IMR-90 (cell line): Measurements from ENCODE around the gene VMAC. TPM values are rescaled to one million over a fixed set of nuclear protein-coding genes. Genes with fewer than 3 reads are reported as not detected.

Source experiments
- ATAC-seq: fragments of 200-7000 bp; cut with Tn5 transposase; 2 replicates; pipeline ENCODE4 v1.9.1; 2020; ENCODE audit warnings: low read depth, mild to moderate bottlenecking, moderate library complexity
- BruUV-seq: library from RNA; stranded (reverse); fragments of 400-500 nt; replicated peaks from 2 replicates; lab custom pipeline; 2021; lab: Mats Ljungman, UMichigan
- CTCF ChIA-PET: fragments of 300-600 bp; formaldehyde crosslinking; extraction: SDS; loops from one replicate; lab custom pipeline; 2021; ENCODE audit warnings: antibody characterized with exemption; lab: Yijun Ruan, JAX
- POLR2A ChIA-PET: fragments of 300-600 bp; sonication (Branson Sonifier 250); formaldehyde crosslinking; loops from one replicate; lab custom pipeline; 2022; ENCODE audit warnings: antibody characterized with exemption; ENCODE audit not compliant: unreplicated experiment; lab: Charles Lee
- DNase-seq: peaks from one replicate; pipeline ENCODE4 v3.0.0; 2013
- H2AFZ ChIP-seq: replicated peaks from 2 replicates; pipeline ENCODE3; 2013; ENCODE audit warnings: low read length, mild to moderate bottlenecking; ENCODE audit not compliant: poor library complexity
- H2AK5ac ChIP-seq: 2 replicates; pipeline ENCODE4 v1.6.1; 2013; ENCODE audit warnings: low read depth, low read length, inconsistent platforms
- H2AK9ac ChIP-seq: replicated peaks from 2 replicates; pipeline ENCODE3; 2013; ENCODE audit warnings: mild to moderate bottlenecking, low read depth, low read length, moderate library complexity; ENCODE audit not compliant: poor library complexity
- H2BK120ac ChIP-seq: 2 replicates; pipeline ENCODE4 v1.6.1; 2013; ENCODE audit warnings: low read depth, low read length, inconsistent platforms
- H2BK15ac ChIP-seq: 3 replicates; pipeline ENCODE4 v1.6.1; 2013; ENCODE audit warnings: low read depth, low read length, inconsistent platforms
- H2BK20ac ChIP-seq: 2 replicates; pipeline ENCODE4 v1.6.1; 2013; ENCODE audit warnings: low read depth, mild to moderate bottlenecking, inconsistent platforms, low read length, moderate library complexity
- H2BK5ac ChIP-seq: 2 replicates; pipeline ENCODE4 v1.6.1; 2013; ENCODE audit warnings: mild to moderate bottlenecking, low read depth, low read length, inconsistent platforms; ENCODE audit not compliant: poor library complexity, severe bottlenecking
- H3K14ac ChIP-seq: replicated peaks from 2 replicates; pipeline ENCODE4 v1.6.1; 2013; ENCODE audit warnings: low read depth, low read length, inconsistent platforms
- H3K18ac ChIP-seq: 2 replicates; pipeline ENCODE4 v1.6.1; 2013; ENCODE audit warnings: low read depth, low read length, control low read depth
- H3K23ac ChIP-seq: 2 replicates; pipeline ENCODE4 v1.6.1; 2013; ENCODE audit warnings: low read depth, low read length, inconsistent platforms
- H3K27ac ChIP-seq: 2 replicates; pipeline ENCODE4 v1.5.1; 2013; ENCODE audit warnings: mild to moderate bottlenecking, control low read depth, low read length; ENCODE audit not compliant: insufficient read depth
- H3K27me3 ChIP-seq: 2 replicates; pipeline ENCODE4 v1.6.1; 2013; ENCODE audit warnings: low read length; ENCODE audit not compliant: control insufficient read depth, insufficient read depth
- H3K36me3 ChIP-seq: 2 replicates; pipeline ENCODE4 v1.6.1; 2013; ENCODE audit warnings: low read length, mixed read lengths; ENCODE audit not compliant: control insufficient read depth, insufficient read depth
- H3K4ac ChIP-seq: 2 replicates; pipeline ENCODE4 v1.6.1; 2013; ENCODE audit warnings: low read depth, low read length, inconsistent platforms
- H3K4me1 ChIP-seq: 2 replicates; pipeline ENCODE4 v1.6.1; 2013; ENCODE audit warnings: low read length, mixed read lengths; ENCODE audit not compliant: control insufficient read depth, insufficient read depth
- H3K4me2 ChIP-seq: 2 replicates; pipeline ENCODE4 v1.6.1; 2013; ENCODE audit warnings: low read depth, mild to moderate bottlenecking, control low read depth, low read length, moderate library complexity
- H3K4me3 ChIP-seq: 2 replicates; pipeline ENCODE4 v1.5.1; 2013; ENCODE audit warnings: low read depth, mild to moderate bottlenecking, control low read depth, low read length, moderate library complexity; ENCODE audit not compliant: insufficient read depth
- H3K56ac ChIP-seq: 2 replicates; pipeline ENCODE4 v1.6.1; 2013; ENCODE audit warnings: low read length, inconsistent platforms; ENCODE audit not compliant: insufficient read depth; ENCODE audit errors: extremely low read depth
- H3K79me1 ChIP-seq, 2 experiments: 2 replicates each; pipeline ENCODE4 v1.6.1; 2013; ENCODE audit warnings: low read length in 2 of 2, inconsistent platforms in 1 of 2, low read depth in 1 of 2
- H3K9ac ChIP-seq: 2 replicates; pipeline ENCODE4 v1.6.1; 2013; ENCODE audit warnings: low read depth, low read length, control low read depth
- H3K9me1 ChIP-seq: 2 replicates; pipeline ENCODE4 v1.6.1; 2013; ENCODE audit warnings: low read length, inconsistent platforms; ENCODE audit not compliant: insufficient read depth
- H3K9me3 ChIP-seq: 2 replicates; pipeline ENCODE4 v1.6.1; 2013; ENCODE audit warnings: low read length; ENCODE audit not compliant: control insufficient read depth, insufficient read depth
- H4K20me1 ChIP-seq: 2 replicates; pipeline ENCODE4 v1.6.1; 2013; ENCODE audit warnings: low read length, inconsistent platforms; ENCODE audit not compliant: insufficient read depth
- H4K5ac ChIP-seq: 2 replicates; pipeline ENCODE4 v1.6.1; 2013; ENCODE audit warnings: mild to moderate bottlenecking, low read depth, low read length, control low read depth
- H4K8ac ChIP-seq, 2 experiments: 2 replicates each; pipeline ENCODE4 v1.6.1; 2013; ENCODE audit warnings: low read depth in 2 of 2, low read length in 2 of 2, control low read depth in 1 of 2, inconsistent platforms in 1 of 2
- H4K91ac ChIP-seq: 2 replicates; pipeline ENCODE4 v1.6.1; 2013; ENCODE audit warnings: low read depth, low read length, inconsistent platforms; ENCODE audit not compliant: insufficient read depth
- BHLHE40 ChIP-seq: fragments of 150-350 bp; IDR thresholded peaks from 2 replicates; pipeline ENCODE4 v1.6.1; 2016; ENCODE audit warnings: mild to moderate bottlenecking, low read depth, low read length
- FOS ChIP-seq: fragments of 150-350 bp; IDR thresholded peaks from 2 replicates; pipeline ENCODE4 v1.6.1; 2016; ENCODE audit warnings: low read depth, low read length
- MAZ ChIP-seq: IDR thresholded peaks from 2 replicates; pipeline ENCODE4 v1.6.1; 2012; ENCODE audit warnings: low read depth, mild to moderate bottlenecking, low read length, improper control_type of control experiment, moderate library complexity, borderline replicate concordance
- MXI1 ChIP-seq: IDR thresholded peaks from 2 replicates; pipeline ENCODE4 v1.6.1; 2012; ENCODE audit warnings: low read depth, mild to moderate bottlenecking, low read length, moderate library complexity, borderline replicate concordance
- RCOR1 ChIP-seq: IDR thresholded peaks from 2 replicates; pipeline ENCODE4 v1.6.1; 2012; ENCODE audit warnings: mild to moderate bottlenecking, low read length, improper control_type of control experiment; ENCODE audit not compliant: insufficient replicate concordance
- RFX5 ChIP-seq: IDR thresholded peaks from 2 replicates; pipeline ENCODE4 v1.8.0; 2012; ENCODE audit warnings: low read depth, mild to moderate bottlenecking, low read length, moderate library complexity
- WGBS, 2 experiments: methylation state at CpG; one replicate each; pipeline versions ENCODE4 v1.1.5 to v1.1.7; 2013; ENCODE audit warnings: missing lambda C conversion rate in 2 of 2; ENCODE audit not compliant: insufficient read length in 1 of 2; ENCODE audit errors: extremely low coverage in 2 of 2; 5-methylcytosine and 5-hydroxymethylcytosine counted together
- dilution Hi-C: fragments of 300-500 bp; cut with HindIII; formaldehyde crosslinking; loops from one replicate; pipeline ENCODE4 v1.14.3; 2018; ENCODE audit warnings: low sequenced_read_pairs; ENCODE audit not compliant: unreplicated experiment
- in situ Hi-C: fragments of 300-500 bp; cut with MboI; formaldehyde crosslinking; loops from 3 replicates; pipeline ENCODE4 v1.14.3; 2019; ENCODE audit warnings: low sequenced_read_pairs, inconsistent platforms, mixed read lengths
- intact Hi-C: fragments of 100-400 bp; cut with micrococcal nuclease; formaldehyde crosslinking; loops from 2 replicates; pipeline ENCODE4 v1.10.0; 2022
- polyA plus RNA-seq, 3 experiments: library from polyadenylated mRNA; depleted of rRNA; stranded (reverse); fragments of >200 nt; gene quantifications; 2 replicates each; pipeline ENCODE4 v1.2.3, GENCODE V29; 2012; ENCODE audit warnings: low replicate concordance in 1 of 3
- total RNA-seq: library from RNA; depleted of rRNA; stranded (reverse); fragments of >200 nt; gene quantifications from 2 replicates; pipeline ENCODE4 v1.2.3, GENCODE V29; 2012
- TF ChIP-seq, protein P1 (sequence below): conservative IDR thresholded peaks from 2 replicates; pipeline ENCODE4 v1.5.1; 2012; ENCODE audit warnings: mild to moderate bottlenecking, low read depth, low read length, improper control_type of control experiment

Gene VMAC
- total and polyA plus RNA-seq, 2 of the 4 experiments (the other 2 are of a cell fraction): 1.4 to 3.1 TPM

DNA sequence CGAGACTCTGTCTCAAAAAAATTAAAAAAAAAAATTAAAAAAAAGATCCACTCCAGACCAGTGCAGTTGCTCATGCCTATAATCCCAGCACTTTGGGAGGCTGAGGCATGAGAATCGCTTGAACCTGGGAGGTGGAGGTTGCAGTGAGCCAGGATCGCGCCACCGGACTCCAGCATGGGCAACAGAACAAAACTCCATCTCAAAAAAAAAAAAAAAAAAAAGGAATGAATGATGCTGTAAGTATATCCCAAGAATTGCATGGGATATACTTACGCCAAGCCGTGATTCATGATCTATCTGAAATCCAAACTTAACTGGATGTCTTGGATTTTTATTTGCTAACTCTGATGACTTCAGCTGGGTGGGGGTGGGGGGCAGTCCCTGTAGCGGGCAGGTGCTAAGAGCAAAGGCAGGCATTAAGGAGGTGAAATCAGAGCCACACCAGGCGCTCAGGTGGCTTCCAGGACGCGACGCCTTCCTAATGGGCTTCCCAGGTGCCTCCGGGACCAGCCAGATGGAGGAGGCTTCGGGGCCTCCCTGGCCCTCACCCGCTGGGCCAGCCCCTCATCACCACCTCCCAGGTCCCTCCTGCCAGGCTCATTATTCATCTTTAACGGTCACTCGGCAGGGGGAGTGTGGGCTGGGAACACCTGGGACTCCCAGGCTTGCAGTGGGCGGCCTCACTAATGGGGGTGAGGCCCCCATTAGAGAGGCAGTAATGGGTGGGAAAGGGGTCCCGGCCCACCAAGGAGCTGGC is 23.0 kb upstream of the VMAC start (continued):
- TF ChIP-seq RFX5: no peak

- CTCF ChIA-PET: interaction anchor here (0.5 kb wide), 1 partner anchor 62 kb away, joined by 3 read pairs; no protein-coding TSS in a partner anchor
- POLR2A ChIA-PET: no interaction called here
- H2BK15ac ChIP-seq: peak overlapping the region; percentile 12; the same call in 2 of the 3 replicates
- H3K27ac ChIP-seq: no peak overlapping the region
- no peak overlapping the region for H2AK9ac ChIP-seq
- peak overlapping the region; percentile 56 for H2AFZ ChIP-seq
- 0 out of 2 replicates have a peak overlapping the region, but pooled peaks have one; percentile 15 for H3K14ac ChIP-seq
- 33% methylated on average over 1 of the region's 9 CpGs; no CpG with 5 or more reads in 1 of the 2 experiments for WGBS, 2 experiments
- no peak overlapping the region for H3K4me3 ChIP-seq
- peak overlapping the region; percentile 16 for H2BK120ac ChIP-seq
- H3K4me1 ChIP-seq: peaks cover 13% of the 10 kb centered on the region
- in situ Hi-C loops (no loop called here), dilution Hi-C loops (no loop called here), intact Hi-C loops (no loop called here)
- no peaks in the 10 kb centered on the region for H3K27me3 ChIP-seq
- H3K9ac ChIP-seq: no peak overlapping the region
- no peak overlapping the region for H4K8ac ChIP-seq
- no peak for TF ChIP-seq FOS
- TF ChIP-seq RCOR1: no peak
- TF ChIP-seq, protein P1, sequence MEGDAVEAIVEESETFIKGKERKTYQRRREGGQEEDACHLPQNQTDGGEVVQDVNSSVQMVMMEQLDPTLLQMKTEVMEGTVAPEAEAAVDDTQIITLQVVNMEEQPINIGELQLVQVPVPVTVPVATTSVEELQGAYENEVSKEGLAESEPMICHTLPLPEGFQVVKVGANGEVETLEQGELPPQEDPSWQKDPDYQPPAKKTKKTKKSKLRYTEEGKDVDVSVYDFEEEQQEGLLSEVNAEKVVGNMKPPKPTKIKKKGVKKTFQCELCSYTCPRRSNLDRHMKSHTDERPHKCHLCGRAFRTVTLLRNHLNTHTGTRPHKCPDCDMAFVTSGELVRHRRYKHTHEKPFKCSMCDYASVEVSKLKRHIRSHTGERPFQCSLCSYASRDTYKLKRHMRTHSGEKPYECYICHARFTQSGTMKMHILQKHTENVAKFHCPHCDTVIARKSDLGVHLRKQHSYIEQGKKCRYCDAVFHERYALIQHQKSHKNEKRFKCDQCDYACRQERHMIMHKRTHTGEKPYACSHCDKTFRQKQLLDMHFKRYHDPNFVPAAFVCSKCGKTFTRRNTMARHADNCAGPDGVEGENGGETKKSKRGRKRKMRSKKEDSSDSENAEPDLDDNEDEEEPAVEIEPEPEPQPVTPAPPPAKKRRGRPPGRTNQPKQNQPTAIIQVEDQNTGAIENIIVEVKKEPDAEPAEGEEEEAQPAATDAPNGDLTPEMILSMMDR: no peak
- TF ChIP-seq MXI1: no peak
- no peak for TF ChIP-seq BHLHE40
- TF ChIP-seq MAZ: no peak
- no peak overlapping the region for H3K23ac ChIP-seq
- ATAC-seq (peak; percentile 22; the same call in 1 of the 2 replicates), DNase-seq (no peak)
- no peaks in the 10 kb centered on the region for H3K36me3 ChIP-seq
- H2BK5ac ChIP-seq: no peak overlapping the region
- BruUV-seq: no TSS peak
- H3K56ac ChIP-seq: no peak overlapping the region
- H3K79me1 ChIP-seq: no peaks in the 10 kb centered on the region
- peak overlapping the region; percentile 74 for H2BK20ac ChIP-seq
- H4K5ac ChIP-seq: no peak overlapping the region
- no peaks in the 10 kb centered on the region for H4K20me1 ChIP-seq
- H4K91ac ChIP-seq: peak overlapping the region; percentile 31
- peaks cover 5% of the 10 kb centered on the region; the same call in 1 of the 2 replicates for H3K9me1 ChIP-seq
- peak overlapping the region; percentile 36; the same call in 1 of the 2 replicates for H2AK5ac ChIP-seq
- no peaks in the 10 kb centered on the region for H3K9me3 ChIP-seq
- no peak overlapping the region for H3K4me2 ChIP-seq
- H3K18ac ChIP-seq: no peak overlapping the region
- peak overlapping the region; percentile 60 for H3K4ac ChIP-seq
Measured at GRCh38 chr19:5882421-5882968, 22.2 kb upstream of the VMAC start.
